Hippocampal formation (tissue), 2 donors: Measurements from ENCODE around the gene ORMDL2.
"Not testable (repeated sequence)": the region's sequence is repeated elsewhere in the genome, so short reads cannot be mapped to it uniquely, and the experiment has no call there.

ENCODE experiments used
- DNase-seq, 2 donors: peaks; one replicate each; lab custom pipeline; 2025; lab: John Stamatoyannopoulos, UW

The ORMDL2 gene

GRCh38 chr12:55852740-55853139 is 34.9 kb downstream of the ORMDL2 start:
- DNase-seq = no peak

GRCh38 chr12:55861396-55861795 is 43.6 kb downstream of the ORMDL2 start:
- DNase-seq = no peak

GRCh38 chr12:55861871-55862270 is 44.0 kb downstream of the ORMDL2 start:
- DNase-seq = no peak

- DNase-seq = no peak
Measured at GRCh38 chr12:55862286-55862685, 44.4 kb downstream of the ORMDL2 start.

- DNase-seq = not testable (repeated sequence)
Measured at GRCh38 chr12:55862931-55863330, 45.1 kb downstream of the ORMDL2 start.

- DNase-seq = no peak
Measured at GRCh38 chr12:55865327-55865726, 47.5 kb downstream of the ORMDL2 start.

- not testable (repeated sequence) for DNase-seq
Measured at GRCh38 chr12:55866454-55867004, 48.7 kb downstream of the ORMDL2 start.
